Immature natural killer cell (primary cell): ENCODE results near the gene ATF2. TPM values are rescaled to one million over a fixed set of nuclear protein-coding genes. Genes with fewer than 3 reads are reported as not detected.

Experiments
- DNase-seq, 3 donors: peaks; one replicate each; pipeline ENCODE4 v3.0.0; 2022; ENCODE audit warnings: mixed read lengths in 1 of 3
- H3K27ac Mint-ChIP-seq, 6 donors: one replicate each; pipeline ENCODE4 v1.8.0; 2020; ENCODE audit warnings: mixed read lengths in 6 of 6, mild to moderate bottlenecking in 5 of 6, inconsistent platforms in 4 of 6, moderate library complexity in 3 of 6
- H3K27me3 Mint-ChIP-seq, 3 donors: one replicate each; pipeline ENCODE4 v1.8.0; 2020 to 2021; ENCODE audit warnings: low read depth in 3 of 3, mild to moderate bottlenecking in 3 of 3, mixed read lengths in 3 of 3, moderate library complexity in 3 of 3, inconsistent platforms in 1 of 3
- H3K36me3 Mint-ChIP-seq, 3 donors: one replicate each; pipeline ENCODE4 v1.8.0; 2020; ENCODE audit warnings: mixed read lengths in 3 of 3, inconsistent platforms in 2 of 3, mild to moderate bottlenecking in 2 of 3
- H3K4me1 Mint-ChIP-seq, 2 donors: one replicate each; pipeline ENCODE4 v1.8.0; 2020; ENCODE audit warnings: inconsistent platforms in 2 of 2, mild to moderate bottlenecking in 2 of 2, mixed read lengths in 2 of 2, moderate library complexity in 1 of 2
- H3K4me3 Mint-ChIP-seq, 5 donors: one replicate each; pipeline ENCODE4 v1.8.0; 2020; ENCODE audit warnings: mild to moderate bottlenecking in 5 of 5, mixed read lengths in 5 of 5, inconsistent platforms in 3 of 5, moderate library complexity in 3 of 5
- H3K9me3 Mint-ChIP-seq, 6 donors: one replicate each; pipeline ENCODE4 v1.8.0; 2020; ENCODE audit warnings: mild to moderate bottlenecking in 6 of 6, mixed read lengths in 6 of 6, inconsistent platforms in 4 of 6, moderate library complexity in 3 of 6
- polyA plus RNA-seq, 3 donors: library from polyadenylated mRNA; unstranded; fragments of 300-500 nt; fragmentation: Illumina TruSeq; gene quantifications; one replicate each; pipeline ENCODE4 v1.2.3, GENCODE V29; 2021

ATF2 gene
- polyA plus RNA-seq, 3 donors from 2014 or later = 21.2 to 42.7 (median 35.5) TPM

DNA sequence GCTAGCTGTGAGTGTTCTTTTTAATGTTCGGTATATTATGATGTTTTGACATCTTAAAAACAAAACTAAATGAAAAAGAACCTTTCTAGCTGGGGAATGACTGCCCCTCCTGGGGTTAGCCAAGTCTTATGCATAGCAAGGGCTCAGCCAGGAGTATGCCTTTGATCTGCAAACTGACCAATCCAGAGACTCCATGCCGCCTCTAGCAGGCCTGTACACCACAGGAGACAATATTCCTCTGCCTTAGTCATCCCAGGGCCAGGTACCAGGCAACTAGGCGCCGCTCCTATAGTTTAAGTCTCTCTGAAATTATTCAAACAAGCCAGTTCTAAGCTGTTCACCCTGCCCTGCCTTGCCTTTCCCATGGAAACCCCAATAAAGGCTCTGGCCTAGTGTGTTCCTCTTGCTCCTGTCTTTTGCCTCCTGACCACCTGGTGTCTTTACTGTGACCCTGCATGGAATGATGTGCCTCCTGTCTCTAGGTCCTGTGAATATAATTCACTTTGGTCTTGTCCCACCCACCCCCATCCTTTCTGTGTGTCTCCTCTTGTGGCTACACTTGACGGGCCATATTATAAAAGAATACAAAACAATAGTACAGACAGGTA, 110.8 kb downstream of the ATF2 start:
- no peak overlapping the region for H3K27ac Mint-ChIP-seq
- H3K4me3 Mint-ChIP-seq = no peak overlapping the region
- H3K27me3 Mint-ChIP-seq = peaks cover 0 to 3% (median 0%) of the 10 kb centered on the region in 3 donors
- DNase-seq = no peak
- H3K9me3 Mint-ChIP-seq = no peaks in the 10 kb centered on the region
- peaks cover 0 to 1% of the 10 kb centered on the region in 2 donors for H3K4me1 Mint-ChIP-seq
- peaks cover 7 to 22% (median 11%) of the 10 kb centered on the region in 3 donors for H3K36me3 Mint-ChIP-seq

GRCh38 chr2:175055993-175056392, 112.0 kb downstream of the ATF2 start:
- H3K9me3 Mint-ChIP-seq = peaks cover 0 to 1% (median 0%) of the 10 kb centered on the region in 6 donors
- H3K27ac Mint-ChIP-seq = no peak overlapping the region
- no peaks in the 10 kb centered on the region for H3K27me3 Mint-ChIP-seq
- H3K36me3 Mint-ChIP-seq = peaks cover 17 to 32% (median 22%) of the 10 kb centered on the region in 3 donors
- H3K4me1 Mint-ChIP-seq = no peaks in the 10 kb centered on the region
- H3K4me3 Mint-ChIP-seq = no peak overlapping the region
- DNase-seq = no peak

- H3K4me3 Mint-ChIP-seq = no peak overlapping the region
- no peak overlapping the region for H3K27ac Mint-ChIP-seq
Observed at GRCh38 chr2:175054340-175054739, 113.7 kb downstream of the ATF2 start.

DNA sequence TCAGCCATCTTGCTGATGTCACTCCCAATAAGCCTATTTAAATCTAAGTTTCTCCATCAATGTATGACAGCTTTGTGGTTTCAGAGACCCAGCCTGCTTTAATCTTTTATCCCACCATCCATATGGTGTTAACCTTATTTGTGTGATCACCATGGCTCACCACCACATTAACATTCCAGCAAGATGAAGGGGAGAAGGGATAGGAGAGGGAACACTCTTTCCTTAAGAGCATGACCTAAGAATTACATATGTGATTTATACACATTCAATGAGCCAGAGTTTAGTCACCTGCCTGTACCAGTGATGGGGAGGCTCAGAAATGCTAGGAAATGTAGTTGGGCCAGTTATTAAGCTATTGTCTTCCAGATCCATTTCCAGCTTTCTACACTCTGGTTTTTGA, 118.3 kb downstream of the ATF2 start:
- Mint-ChIP-seq H3K36me3 (peaks cover 11 to 30% (median 12%) of the 10 kb centered on the region in 3 donors), H3K27me3 (no peaks in the 10 kb centered on the region)

More at GRCh38 chr2:175054340-175054739, 113.7 kb downstream of the ATF2 start:
- H3K27me3 Mint-ChIP-seq = no peaks in the 10 kb centered on the region
- peaks cover 16 to 31% (median 21%) of the 10 kb centered on the region in 3 donors for H3K36me3 Mint-ChIP-seq
- DNase-seq = no peak
- no peaks in the 10 kb centered on the region for H3K4me1 Mint-ChIP-seq
- H3K9me3 Mint-ChIP-seq = peaks cover 0 to 1% (median 0%) of the 10 kb centered on the region in 6 donors

GRCh38 chr2:175048275-175048674, 119.7 kb downstream of the ATF2 start:
- peaks cover 0 to 1% (median 0%) of the 10 kb centered on the region in 6 donors for H3K9me3 Mint-ChIP-seq
- no peak overlapping the region for H3K27ac Mint-ChIP-seq
- DNase-seq = no peak
- H3K36me3 Mint-ChIP-seq = peaks cover 11 to 30% (median 12%) of the 10 kb centered on the region in 3 donors
- H3K4me1 Mint-ChIP-seq = no peaks in the 10 kb centered on the region
- no peaks in the 10 kb centered on the region for H3K27me3 Mint-ChIP-seq
- no peak overlapping the region for H3K4me3 Mint-ChIP-seq

More for the DNA sequence above, 118.3 kb downstream of the ATF2 start:
- no peak overlapping the region for H3K27ac Mint-ChIP-seq
- H3K4me3 Mint-ChIP-seq = no peak overlapping the region
- H3K9me3 Mint-ChIP-seq = peaks cover 0 to 1% (median 0%) of the 10 kb centered on the region in 6 donors
- no peak for DNase-seq
- H3K4me1 Mint-ChIP-seq = no peaks in the 10 kb centered on the region

GRCh38 chr2:175039490-175039889, 128.5 kb downstream of the ATF2 start:
- H3K27me3 Mint-ChIP-seq = peaks cover 0 to 3% (median 2%) of the 10 kb centered on the region in 3 donors
- no peaks in the 10 kb centered on the region for H3K9me3 Mint-ChIP-seq
- peaks cover 3 to 6% of the 10 kb centered on the region in 2 donors for H3K4me1 Mint-ChIP-seq
- no peak for DNase-seq
- H3K27ac Mint-ChIP-seq = no peak overlapping the region
- no peaks in the 10 kb centered on the region for H3K36me3 Mint-ChIP-seq
- no peak overlapping the region for H3K4me3 Mint-ChIP-seq

GRCh38 chr2:175039031-175039430, 129.0 kb downstream of the ATF2 start:
- DNase-seq = no peak
- H3K4me1 Mint-ChIP-seq = peaks cover 3 to 6% of the 10 kb centered on the region in 2 donors
- H3K27ac Mint-ChIP-seq = no peak overlapping the region
- no peak overlapping the region for H3K4me3 Mint-ChIP-seq
- H3K27me3 Mint-ChIP-seq = peaks cover 0 to 4% (median 3%) of the 10 kb centered on the region in 3 donors
- no peaks in the 10 kb centered on the region for H3K36me3 Mint-ChIP-seq
- no peaks in the 10 kb centered on the region for H3K9me3 Mint-ChIP-seq

- Mint-ChIP-seq H3K4me1 (peaks cover 3 to 6% of the 10 kb centered on the region in 2 donors), H3K4me3 (no peak overlapping the region), H3K9me3 (no peaks in the 10 kb centered on the region), H3K36me3 (no peaks in the 10 kb centered on the region), H3K27ac (no peak overlapping the region), H3K27me3 (peaks cover 0 to 4% (median 3%) of the 10 kb centered on the region in 3 donors)
- no peak for DNase-seq
Observed at GRCh38 chr2:175037941-175038340, 130.1 kb downstream of the ATF2 start.

- no peaks in the 10 kb centered on the region for H3K36me3 Mint-ChIP-seq
- peak; percentile 1 to 23 (median 6) for DNase-seq
- H3K27ac Mint-ChIP-seq = peak overlapping the region in 1 of 6 donors; percentile 64
- peaks cover 2 to 5% (median 4%) of the 10 kb centered on the region in 3 donors for H3K27me3 Mint-ChIP-seq
- peaks cover 3 to 6% of the 10 kb centered on the region in 2 donors for H3K4me1 Mint-ChIP-seq
- H3K4me3 Mint-ChIP-seq = peak overlapping the region in 3 of 5 donors; percentile 58 to 77 (median 65)
- no peaks in the 10 kb centered on the region for H3K9me3 Mint-ChIP-seq
Observed at GRCh38 chr2:175036582-175037018, 131.4 kb downstream of the ATF2 start.

DNA sequence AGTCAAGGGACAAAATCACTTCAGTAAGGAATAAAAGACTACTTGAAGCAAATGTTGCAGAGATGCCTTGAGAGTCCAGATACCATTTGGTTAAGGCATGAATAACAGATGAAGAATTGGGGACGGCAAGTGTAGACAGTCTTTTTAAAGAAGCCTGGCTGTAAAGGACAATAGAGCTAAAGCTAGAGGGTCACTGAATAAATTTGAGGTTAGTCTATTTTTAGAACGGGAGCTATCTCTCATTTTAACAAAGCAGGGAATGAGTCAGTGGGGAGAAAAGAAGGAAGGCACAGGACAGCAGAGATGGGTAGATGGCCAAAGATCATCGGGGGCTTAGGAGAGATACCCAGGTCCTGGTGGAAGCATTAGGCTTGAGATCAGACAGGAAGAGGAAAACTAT, 132.2 kb downstream of the ATF2 start:
- H3K9me3 Mint-ChIP-seq = no peaks in the 10 kb centered on the region
- no peak overlapping the region for H3K4me3 Mint-ChIP-seq
- DNase-seq = no peak
- H3K4me1 Mint-ChIP-seq = peaks cover 3 to 6% of the 10 kb centered on the region in 2 donors
- no peaks in the 10 kb centered on the region for H3K36me3 Mint-ChIP-seq
- H3K27ac Mint-ChIP-seq = no peak overlapping the region
- H3K27me3 Mint-ChIP-seq = peaks cover 2 to 4% (median 2%) of the 10 kb centered on the region in 3 donors

DNA sequence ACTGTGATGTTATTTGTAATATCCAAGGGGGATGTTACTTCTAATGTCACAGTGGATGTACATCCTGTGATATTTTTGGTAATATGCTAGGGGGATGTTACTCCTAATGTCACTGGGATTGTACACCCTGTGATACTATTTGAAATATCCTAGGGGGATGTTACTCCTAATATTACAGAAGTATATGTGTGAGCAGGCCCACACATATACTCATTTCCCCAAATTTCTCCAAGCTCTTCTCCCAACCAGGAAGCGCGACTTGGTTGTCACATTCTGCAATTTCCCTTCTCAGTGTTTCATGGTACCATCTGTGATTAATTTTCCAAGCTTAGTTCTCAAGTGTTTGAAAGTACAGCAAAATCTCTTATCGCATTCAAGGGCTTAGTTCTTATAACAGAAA, 133.3 kb downstream of the ATF2 start:
- no peaks in the 10 kb centered on the region for H3K9me3 Mint-ChIP-seq
- H3K27me3 Mint-ChIP-seq = peaks cover 2 to 4% (median 2%) of the 10 kb centered on the region in 3 donors
- no peak overlapping the region for H3K27ac Mint-ChIP-seq
- DNase-seq = no peak
- H3K36me3 Mint-ChIP-seq = no peaks in the 10 kb centered on the region
- H3K4me1 Mint-ChIP-seq = peaks cover 3 to 6% of the 10 kb centered on the region in 2 donors
- H3K4me3 Mint-ChIP-seq = no peak overlapping the region

- peaks cover 0 to 3% (median 0%) of the 10 kb centered on the region in 6 donors for H3K9me3 Mint-ChIP-seq
- H3K4me1 Mint-ChIP-seq = no peaks in the 10 kb centered on the region
- peaks cover 0 to 7% (median 3%) of the 10 kb centered on the region in 3 donors for H3K36me3 Mint-ChIP-seq
- H3K4me3 Mint-ChIP-seq = no peak overlapping the region
- no peak overlapping the region for H3K27ac Mint-ChIP-seq
- peaks cover 2 to 6% (median 3%) of the 10 kb centered on the region in 3 donors for H3K27me3 Mint-ChIP-seq
- DNase-seq = no peak
Observed at GRCh38 chr2:175030380-175031271, 137.4 kb downstream of the ATF2 start.

DNA sequence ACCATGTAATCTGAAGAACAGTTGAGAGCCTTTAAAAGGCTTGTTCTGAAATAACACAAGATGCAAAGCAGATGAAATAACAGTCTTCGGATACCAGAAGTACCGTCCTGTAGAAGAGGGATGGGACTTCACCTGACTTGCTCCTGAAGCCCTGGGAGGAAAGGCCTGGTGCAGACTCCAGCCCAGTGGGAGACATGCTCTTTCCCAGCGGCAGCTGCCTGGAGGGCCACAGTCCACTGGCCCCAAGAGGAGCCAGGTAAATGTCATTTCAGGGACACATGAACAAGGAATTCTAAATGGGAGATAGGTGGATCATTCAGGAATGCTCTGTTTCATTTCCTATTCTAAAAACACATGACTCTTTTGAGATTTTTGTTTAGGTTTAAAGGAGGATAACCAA, 140.2 kb downstream of the ATF2 start:
- H3K36me3 Mint-ChIP-seq = peaks cover 0 to 7% (median 3%) of the 10 kb centered on the region in 3 donors
- no peak for DNase-seq
- H3K9me3 Mint-ChIP-seq = peaks cover 0 to 3% (median 0%) of the 10 kb centered on the region in 6 donors
- H3K27me3 Mint-ChIP-seq = peaks cover 0 to 8% (median 2%) of the 10 kb centered on the region in 3 donors
- no peaks in the 10 kb centered on the region for H3K4me1 Mint-ChIP-seq
- H3K4me3 Mint-ChIP-seq = no peak overlapping the region
- no peak overlapping the region for H3K27ac Mint-ChIP-seq

GRCh38 chr2:175026385-175026784, 141.6 kb downstream of the ATF2 start:
- Mint-ChIP-seq H3K4me1 (no peaks in the 10 kb centered on the region), H3K27me3 (peaks cover 0 to 6% (median 0%) of the 10 kb centered on the region in 3 donors), H3K4me3 (no peak overlapping the region), H3K27ac (no peak overlapping the region), H3K9me3 (peaks cover 0 to 3% (median 0%) of the 10 kb centered on the region in 6 donors), H3K36me3 (peaks cover 0 to 7% (median 3%) of the 10 kb centered on the region in 3 donors)
- no peak for DNase-seq
